HG03575 (cell line): ENCODE measurements around the gene SORCS2.

Experiments used
- ATAC-seq: cut with Tn5 transposase; IDR thresholded peaks from one replicate; pipeline ENCODE4 v1.9.1; 2021; ENCODE audit not compliant: unreplicated experiment, insufficient number of reproducible peaks, low FRiP score; ENCODE audit errors: extremely low read depth

The SORCS2 gene

GRCh38 chr4:7253837-7254236 is 61.5 kb downstream of the SORCS2 start:
- ATAC-seq: no peak

GRCh38 chr4:7254736-7255487 is 62.6 kb downstream of the SORCS2 start:
- ATAC-seq: no peak

GRCh38 chr4:7255488-7255881 is 63.1 kb downstream of the SORCS2 start:
- no peak for ATAC-seq

- ATAC-seq: no peak
Measured at GRCh38 chr4:7255996-7256395, 63.7 kb downstream of the SORCS2 start.

- ATAC-seq: no peak
Measured at GRCh38 chr4:7256984-7257810, 64.9 kb downstream of the SORCS2 start.

- ATAC-seq: no peak
Measured at GRCh38 chr4:7259039-7259438, 66.7 kb downstream of the SORCS2 start.

- no peak for ATAC-seq
Measured at GRCh38 chr4:7260569-7260968, 68.2 kb downstream of the SORCS2 start.

GRCh38 chr4:7261087-7261486 is 68.7 kb downstream of the SORCS2 start:
- ATAC-seq: no peak

- no peak for ATAC-seq
Measured at GRCh38 chr4:7261536-7261935, 69.2 kb downstream of the SORCS2 start.

- ATAC-seq: no peak
Measured at GRCh38 chr4:7262134-7262533, 69.8 kb downstream of the SORCS2 start.

- ATAC-seq: no peak
Measured at GRCh38 chr4:7263166-7263565, 70.8 kb downstream of the SORCS2 start.

GRCh38 chr4:7264694-7265093 is 72.4 kb downstream of the SORCS2 start:
- no peak for ATAC-seq

GRCh38 chr4:7266525-7267292 is 74.4 kb downstream of the SORCS2 start:
- ATAC-seq: no peak

GRCh38 chr4:7267829-7268228 is 75.5 kb downstream of the SORCS2 start:
- ATAC-seq: no peak

- no peak for ATAC-seq
Measured at GRCh38 chr4:7268941-7269340, 76.6 kb downstream of the SORCS2 start.

GRCh38 chr4:7270121-7270520 is 77.8 kb downstream of the SORCS2 start:
- ATAC-seq: no peak

- ATAC-seq: no peak
Measured at GRCh38 chr4:7272404-7272803, 80.1 kb downstream of the SORCS2 start.

GRCh38 chr4:7273738-7274297 is 81.5 kb downstream of the SORCS2 start:
- no peak for ATAC-seq

GRCh38 chr4:7275067-7275466 is 82.7 kb downstream of the SORCS2 start:
- ATAC-seq: no peak
